Medulla oblongata (tissue), 1 donor: ENCODE data around the gene ACSS3.
A peak's percentile ranks its signal among the peaks of the same experiment; 100 is the strongest.

Source experiments
- DNase-seq: peaks from one replicate; pipeline ENCODE4 v3.0.0-alpha.2; 2015; ENCODE audit errors: extremely low spot score

ACSS3 gene

DNA sequence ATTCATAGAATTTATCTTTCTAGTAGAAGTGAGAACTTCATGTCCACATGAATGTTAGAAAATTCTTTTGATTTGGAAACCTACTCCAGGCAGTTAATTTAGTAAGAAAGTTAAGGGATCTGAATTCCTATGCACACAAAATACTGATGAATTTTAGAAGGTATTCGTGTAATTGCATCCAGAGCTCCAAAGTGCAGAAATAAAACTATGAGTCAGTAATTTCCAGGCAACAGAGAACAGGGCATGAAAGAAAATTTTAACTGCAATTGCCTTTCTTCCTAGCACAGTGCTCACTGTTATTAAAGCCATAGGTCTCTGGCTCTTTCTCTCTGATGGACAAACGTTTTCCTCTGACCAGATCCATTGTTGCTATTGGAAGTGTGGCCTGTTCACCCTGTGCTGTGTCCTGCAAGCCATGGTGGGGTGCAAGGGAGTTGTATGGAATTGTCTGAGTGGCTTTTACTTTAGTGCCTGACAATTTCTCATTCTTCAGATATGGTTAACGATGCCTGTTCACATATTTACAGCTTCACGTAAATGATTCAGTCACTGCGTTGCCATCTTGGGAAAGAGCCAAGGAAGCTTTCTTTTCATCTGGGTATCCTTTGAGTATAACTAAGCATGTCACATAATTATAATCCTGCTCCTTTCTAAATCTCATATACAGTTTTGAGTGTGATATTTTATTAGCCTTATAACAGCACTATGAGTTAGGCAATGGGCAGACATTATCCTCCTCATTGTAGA lies 145.1 kb downstream of the ACSS3 start:
- DNase-seq, result no peak

DNA sequence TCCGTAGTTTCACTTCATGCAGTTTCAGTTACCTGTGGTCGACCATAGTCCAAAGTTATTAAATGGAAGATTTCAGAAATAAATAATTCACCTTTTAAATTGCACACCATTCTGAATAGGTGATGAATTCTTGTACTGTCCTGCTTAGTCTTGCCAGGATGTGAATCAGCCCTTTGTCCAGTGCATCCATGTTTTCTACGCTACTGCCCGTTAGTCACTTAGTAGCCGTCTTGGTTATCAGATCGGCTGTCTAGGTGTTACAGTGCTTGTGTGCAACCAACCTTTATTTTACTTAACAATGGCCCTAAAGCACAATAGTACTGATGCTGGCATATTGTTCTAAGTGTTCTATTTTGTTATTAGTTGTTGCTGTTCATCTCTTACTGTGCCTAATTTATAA lies 146.7 kb downstream of the ACSS3 start:
- DNase-seq, result no peak

DNA sequence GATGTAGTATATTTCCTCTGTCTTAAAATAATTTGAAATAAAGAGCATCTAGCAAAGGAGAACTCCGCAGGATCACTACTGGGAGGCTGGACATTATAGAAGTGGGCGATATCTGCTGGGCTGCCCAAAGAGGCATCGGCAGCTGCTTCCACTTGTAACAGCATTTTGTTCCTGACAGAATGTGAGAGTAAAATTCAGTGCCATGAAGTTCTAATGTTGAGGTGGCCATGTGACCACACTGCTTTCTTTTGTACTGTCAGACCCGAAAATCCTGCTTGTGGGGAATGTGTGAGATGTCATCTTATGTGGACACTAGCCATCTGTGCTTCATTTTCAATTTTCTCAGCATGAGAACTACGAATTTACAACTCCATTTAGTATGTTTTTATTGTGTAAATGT lies 151.9 kb downstream of the ACSS3 start:
- DNase-seq, result no peak

DNA sequence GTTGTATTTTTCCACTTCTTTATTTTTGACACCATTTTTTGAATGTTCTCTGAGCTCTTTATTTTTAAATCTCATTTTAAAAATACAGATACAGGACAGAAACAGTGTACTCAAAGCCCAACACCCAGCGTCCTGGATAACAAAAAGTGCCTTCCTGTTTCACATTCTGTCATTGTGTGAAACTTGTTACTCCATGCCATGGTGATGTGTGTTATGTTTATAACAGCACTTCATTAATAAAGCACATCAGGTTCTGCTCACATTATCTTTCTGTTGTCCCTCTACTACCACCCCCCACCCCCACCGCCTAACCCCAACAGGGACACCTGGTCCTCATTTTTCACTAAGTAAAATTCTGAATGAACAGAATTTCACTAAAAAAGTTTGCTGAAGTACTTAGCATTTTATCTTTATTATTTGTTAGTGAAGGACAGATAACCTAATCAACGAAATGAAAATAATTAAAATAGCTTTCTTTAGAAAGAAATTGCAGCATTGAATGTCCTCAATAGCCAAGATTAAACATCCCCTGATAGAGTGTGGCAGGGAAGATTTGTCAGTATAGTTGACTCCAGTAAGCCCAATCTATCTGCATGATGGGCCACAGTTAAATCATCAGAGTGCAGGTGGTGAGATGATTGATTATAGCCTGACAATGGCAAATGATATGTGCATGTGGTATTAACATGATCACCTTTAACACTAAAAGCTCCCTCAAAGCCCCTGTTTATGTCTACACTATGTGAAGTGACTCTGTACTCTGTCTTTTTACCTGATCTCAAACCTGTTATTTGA lies 153.9 kb downstream of the ACSS3 start:
- no peak for DNase-seq

DNA sequence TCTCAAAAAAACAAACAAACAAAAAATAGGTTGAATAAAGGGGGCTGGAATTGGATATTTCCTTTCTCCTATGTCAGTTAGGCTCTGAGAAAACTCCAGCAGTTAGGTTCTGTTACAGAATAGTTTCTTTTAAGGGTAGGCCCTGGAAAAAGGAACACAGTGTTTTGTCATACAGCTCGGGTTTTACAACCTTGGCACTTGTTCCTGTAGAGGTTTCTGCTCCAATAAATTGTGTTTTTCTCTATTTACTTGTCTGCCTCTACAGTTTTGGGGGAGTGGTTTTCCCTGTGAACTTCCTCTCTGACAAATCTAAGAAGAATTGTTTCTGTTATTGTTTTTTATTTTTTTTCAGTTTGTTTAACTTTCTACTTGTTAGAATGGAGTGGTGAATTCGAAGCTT lies 167.6 kb downstream of the ACSS3 start:
- peak; percentile 46 for DNase-seq

DNA sequence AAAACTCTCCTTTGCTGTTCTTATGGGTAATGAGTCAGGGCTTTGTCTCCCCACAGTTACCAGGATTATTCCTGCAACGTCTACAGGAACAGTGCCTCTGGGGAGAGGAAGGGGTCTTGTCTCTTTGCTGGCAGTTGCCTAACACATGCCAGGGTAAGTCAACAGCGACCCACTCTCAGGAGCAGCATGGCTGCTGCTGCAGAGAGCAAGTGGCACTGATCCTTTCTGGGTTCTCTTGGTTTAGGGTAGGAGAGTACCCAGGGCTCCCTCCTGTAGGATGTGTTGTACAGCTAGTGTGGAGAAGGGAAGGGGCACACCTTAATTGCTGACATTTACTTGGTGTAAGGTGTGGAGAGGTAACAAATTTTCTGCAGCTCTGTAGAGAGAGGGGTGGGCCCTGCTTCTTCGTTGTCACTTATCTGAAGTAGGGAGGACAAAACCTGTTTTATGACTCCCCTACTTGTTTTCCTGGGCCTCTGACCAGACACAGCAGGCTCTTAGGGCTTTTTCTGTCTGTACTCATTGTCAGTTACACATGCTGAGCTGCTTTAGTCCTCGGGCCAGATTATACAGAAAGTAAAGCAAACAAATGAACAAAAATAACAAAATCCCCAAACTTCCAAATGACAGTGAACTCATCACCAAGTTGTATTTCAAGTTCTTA lies 168.2 kb downstream of the ACSS3 start:
- DNase-seq, result peak; percentile 22

DNA sequence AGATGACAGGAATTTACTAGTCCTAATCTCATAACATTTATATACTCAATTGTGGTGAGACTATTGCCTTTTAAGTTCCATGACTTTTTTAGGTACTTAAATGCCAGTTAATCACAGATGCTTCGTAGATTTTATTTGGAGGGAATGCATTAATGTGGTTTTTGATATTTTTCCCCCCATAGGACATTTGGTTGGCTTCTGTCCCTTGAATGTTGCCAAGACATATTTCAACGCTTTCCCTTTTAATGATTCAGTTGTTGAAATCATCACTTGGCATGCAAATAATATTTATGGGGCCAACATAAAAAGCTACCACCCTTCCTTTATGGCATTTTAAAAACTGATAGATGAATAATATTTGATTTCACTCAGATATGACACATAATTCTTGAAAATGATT lies 172.1 kb downstream of the ACSS3 start:
- no peak for DNase-seq

DNA sequence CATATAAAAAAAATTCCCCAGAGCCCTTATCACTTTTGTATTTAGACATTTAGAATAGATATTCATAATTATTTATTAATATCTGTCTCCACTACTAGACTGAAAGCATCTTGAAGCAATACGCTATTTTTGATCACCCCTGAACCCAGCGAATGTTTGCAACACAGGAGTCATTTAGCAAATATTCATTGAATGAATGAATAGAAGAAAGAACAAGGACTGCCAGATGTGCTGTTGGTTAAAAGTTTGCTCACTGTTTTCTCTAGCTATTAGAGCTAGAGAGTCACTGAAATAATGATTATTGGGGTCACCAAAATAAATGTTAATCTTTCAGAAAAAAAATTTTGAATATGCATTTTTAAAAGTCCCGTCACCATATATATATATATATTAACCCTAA lies 174.3 kb downstream of the ACSS3 start:
- no peak for DNase-seq

DNA sequence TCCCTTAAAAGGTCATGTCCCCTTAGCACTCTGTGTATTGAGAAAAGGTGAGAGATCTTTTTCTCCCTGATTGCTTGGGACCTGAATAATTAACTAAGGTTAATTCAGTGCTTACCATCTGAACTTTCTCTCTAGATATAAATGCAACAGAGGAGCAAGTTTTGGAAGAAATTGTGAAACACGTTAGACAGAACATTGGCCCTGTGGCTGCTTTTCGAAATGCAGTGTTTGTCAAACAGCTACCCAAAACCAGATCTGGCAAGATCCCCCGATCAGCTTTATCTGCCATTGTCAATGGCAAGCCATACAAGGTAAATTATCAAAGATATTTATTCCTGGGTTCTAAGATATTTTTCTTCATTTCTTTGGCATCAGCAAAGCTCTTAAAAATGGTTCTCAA lies 175.5 kb downstream of the ACSS3 start:
- DNase-seq, result no peak

DNA sequence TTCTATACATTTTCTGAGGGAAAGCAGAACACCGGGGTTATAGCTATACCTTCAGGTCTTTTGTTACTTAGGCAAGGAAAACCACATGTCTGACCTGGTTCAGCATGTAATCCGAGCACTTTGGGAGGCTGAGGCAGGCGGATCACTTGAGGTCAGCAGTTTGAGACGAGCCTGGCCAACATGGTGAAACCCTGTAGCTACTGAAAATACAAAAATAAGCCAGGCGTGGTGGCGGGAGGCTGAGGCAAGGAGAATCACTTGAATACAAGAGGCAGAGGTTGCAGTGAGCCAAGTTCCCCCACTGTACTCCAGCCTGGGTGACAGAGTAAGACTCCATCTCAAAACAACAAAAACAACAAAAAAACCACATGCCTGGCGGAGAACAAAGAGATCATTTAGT lies 177.6 kb downstream of the ACSS3 start:
- DNase-seq, result no peak

DNA sequence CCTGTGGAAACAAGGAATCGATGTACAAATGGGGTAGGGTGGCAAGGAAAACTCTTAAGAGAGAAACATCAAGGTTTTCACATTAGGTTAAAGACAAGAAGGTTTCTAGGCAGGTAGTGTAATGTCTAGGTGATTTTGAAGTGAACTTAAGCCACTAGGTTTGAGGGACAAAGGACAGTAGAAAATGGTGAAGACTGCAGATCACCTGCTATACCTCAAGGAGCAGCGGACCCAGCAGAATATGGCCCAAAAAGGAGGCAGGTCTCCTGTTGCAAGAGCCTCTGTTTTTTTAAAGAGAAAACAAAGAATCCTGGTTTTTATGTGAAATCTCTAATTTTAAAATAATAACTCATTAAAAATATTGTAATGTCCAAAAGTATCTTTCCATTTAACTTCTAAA lies 178.1 kb downstream of the ACSS3 start:
- DNase-seq, result no peak

DNA sequence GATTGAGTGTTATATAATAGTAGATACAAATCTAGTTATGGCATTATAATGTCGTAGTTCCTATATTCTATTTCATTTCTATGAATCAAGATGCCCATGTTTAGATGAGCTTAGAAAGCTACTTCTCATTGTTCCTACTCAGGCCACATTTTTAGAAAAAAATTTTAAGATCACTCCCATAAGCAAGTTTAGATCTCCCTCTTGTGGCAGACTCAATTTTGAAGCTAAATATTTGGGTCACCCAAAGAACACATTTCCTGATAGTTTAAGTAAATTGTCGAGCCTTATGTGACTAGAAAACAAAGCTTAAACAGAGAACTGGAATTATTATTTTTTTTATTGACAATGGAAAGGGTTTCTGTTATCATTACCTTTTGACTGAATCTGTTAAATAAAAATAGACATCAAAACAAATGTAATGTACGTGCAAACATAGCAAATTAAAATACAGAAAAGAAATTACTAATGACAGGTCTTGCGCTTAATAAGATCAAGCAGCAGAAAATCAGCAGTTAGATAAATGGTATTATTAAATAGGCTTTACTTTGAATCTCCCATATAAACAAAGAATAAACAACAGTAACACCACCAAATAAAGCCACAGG lies 180.2 kb downstream of the ACSS3 start:
- peak; percentile 72 for DNase-seq

DNA sequence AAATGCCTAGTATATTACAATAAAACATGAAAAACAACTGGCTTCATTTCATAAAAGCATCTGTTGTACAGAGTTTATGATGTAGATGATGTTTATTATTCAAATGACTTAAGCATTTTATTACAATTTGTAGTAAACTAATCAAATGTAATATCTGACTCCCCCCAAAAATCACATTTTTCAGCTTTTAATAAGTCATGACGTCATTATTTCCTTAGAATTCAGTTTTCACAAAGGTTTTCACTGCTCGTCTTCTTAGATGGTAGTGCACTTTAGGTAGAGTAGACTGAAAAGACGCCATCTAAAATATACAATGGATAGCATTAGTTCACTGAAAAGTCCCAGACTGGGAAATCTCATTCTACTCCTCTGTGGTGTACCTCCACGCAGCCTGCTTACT lies 181.5 kb downstream of the ACSS3 start:
- no peak for DNase-seq

DNA sequence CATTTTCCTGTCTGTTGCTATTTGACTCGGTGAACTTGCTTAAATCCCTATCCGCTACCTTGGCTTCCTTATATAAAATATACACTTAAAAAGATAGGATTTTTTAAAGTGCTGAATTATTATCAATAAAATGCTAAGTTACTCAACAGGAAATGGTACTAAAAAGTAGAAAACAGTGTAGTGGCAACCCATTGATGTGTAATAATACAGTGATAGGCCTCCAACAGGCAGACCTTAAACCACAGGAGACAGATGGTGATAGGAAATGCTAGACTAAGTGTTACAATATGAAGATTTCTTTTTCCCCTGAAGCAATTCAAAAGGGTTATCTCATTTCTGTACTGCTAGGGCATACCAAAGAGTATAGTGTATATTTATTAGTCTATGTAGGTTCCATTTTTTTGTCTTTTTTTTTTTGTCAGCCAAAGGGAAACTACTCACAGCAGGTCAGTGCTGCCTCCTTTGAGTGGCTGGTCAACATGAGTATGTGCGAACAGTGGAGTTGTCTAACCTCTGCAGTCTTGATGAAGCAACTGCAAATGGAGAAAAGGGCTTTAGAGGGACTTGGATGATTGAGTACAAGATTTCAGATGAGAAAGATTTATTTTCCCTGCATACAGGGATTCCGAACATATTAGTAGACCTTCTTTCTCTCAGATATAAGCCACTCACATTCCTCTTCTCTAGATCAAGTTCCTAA lies 183.8 kb downstream of the ACSS3 start:
- no peak for DNase-seq

DNA sequence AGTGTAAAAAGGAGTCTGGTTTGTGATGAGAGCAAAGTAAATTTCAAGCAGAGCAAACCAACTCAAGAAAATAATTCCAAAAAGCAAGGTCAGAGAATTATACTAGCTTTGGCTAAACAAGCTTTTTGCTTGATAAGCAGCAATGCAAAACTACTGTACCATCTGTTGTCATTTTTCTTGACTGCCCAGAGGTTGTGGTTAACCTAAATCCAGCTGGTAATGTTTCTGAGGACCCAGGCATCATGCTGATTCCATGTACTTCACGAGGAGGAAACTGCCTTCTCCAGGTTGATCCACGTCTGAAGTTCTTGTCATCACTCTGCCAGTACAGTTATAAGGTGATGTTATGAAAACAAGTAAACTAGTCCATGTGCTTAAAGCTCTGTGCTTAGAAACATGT lies 185.2 kb downstream of the ACSS3 start:
- DNase-seq, result no peak

DNA sequence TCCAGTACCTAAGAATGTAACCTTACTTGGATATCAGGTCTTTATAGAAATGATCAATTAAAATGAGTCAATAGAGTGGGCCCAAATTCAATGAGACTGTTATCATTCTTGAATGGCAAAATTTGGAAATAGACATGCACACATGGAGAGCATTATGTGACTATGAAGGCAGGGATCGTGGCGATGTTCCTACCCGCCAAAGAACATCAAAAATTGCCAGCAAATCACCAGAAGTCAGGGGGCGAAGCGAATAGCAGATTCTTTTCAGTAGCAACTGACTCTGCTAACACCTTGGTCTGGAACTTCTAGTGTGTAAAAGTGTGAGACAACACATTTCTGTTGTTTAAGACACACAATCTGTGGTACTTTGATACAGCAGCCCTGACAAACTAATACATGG lies 192.5 kb downstream of the ACSS3 start:
- DNase-seq, result no peak

DNA sequence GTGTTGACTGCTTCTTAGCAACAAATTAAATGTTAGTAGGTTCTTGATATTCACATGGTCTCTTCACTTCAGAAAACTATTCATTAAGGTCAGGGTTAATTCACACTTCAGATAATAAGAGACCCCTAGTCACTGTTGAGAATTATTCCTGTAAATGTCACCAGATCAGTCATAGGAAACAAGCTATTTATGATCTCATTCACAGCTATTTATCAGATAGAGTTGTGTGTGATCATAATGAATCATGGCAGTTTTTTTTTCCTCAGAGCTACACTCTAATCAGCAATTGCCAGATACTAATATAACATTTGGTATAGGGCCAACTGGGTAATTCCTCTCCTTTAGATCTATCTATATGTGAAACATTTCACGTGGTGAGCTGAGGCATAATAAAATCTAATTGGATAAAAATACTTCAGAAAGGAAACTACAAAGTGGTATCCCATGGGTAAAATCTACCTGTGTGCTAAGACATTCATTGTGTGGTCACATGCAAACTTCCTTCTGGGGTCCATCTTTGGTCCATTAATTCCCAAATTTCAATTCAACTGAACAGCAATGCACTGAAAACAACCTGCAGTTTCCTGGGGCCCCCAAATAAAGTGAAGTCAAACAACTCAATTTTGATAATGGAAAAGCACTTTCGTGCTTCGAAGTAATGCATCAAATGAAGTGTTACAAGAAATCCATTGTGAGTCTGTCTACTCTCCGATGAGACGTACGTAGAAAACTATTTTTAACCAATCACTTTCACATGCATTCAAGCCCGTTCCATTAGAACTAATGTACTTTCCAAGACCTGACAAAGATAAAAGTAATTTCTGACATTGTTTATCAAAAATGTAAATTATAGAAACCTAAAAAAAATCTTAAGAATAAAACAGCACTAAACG lies 197.0 kb downstream of the ACSS3 start:
- DNase-seq, result no peak

DNA sequence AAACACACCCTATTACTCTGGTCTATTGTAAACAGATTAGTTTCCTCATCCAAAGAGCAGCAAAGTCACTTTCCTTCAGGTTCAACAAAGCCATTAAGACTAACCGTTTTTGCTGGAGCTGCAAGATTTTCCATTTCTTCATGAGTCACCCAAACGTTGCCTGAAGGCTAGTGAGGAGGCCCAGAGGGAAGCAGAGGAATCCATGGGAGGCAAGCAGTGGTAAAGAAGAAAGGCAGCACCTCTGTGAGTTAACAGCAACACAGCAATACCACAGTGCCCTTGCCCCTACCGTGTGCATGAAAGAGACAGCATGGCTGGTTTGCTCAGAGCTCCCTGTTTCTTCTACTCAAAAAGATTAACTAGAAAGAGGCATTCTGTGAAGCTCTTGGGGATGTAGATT lies 206.3 kb downstream of the ACSS3 start:
- DNase-seq, result no peak

DNA sequence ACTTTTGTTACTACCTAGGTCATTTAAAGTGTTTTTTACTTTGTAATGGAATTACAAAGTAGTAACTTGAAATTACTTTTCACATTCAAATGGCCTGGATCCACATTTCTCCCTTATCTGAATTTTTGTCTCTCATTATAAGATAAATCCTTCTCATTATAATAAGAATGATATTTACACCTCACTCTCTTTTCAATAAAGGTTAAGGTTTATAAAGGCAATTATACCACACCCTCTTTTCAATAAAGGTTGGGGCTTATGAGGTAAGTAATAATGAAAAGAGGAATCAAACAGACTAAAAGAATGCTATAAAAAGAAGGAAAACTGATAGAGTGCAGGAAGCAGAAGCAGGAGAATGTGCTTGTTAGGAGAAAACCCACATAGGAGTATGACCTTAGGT lies 210.8 kb downstream of the ACSS3 start:
- no peak for DNase-seq

DNA sequence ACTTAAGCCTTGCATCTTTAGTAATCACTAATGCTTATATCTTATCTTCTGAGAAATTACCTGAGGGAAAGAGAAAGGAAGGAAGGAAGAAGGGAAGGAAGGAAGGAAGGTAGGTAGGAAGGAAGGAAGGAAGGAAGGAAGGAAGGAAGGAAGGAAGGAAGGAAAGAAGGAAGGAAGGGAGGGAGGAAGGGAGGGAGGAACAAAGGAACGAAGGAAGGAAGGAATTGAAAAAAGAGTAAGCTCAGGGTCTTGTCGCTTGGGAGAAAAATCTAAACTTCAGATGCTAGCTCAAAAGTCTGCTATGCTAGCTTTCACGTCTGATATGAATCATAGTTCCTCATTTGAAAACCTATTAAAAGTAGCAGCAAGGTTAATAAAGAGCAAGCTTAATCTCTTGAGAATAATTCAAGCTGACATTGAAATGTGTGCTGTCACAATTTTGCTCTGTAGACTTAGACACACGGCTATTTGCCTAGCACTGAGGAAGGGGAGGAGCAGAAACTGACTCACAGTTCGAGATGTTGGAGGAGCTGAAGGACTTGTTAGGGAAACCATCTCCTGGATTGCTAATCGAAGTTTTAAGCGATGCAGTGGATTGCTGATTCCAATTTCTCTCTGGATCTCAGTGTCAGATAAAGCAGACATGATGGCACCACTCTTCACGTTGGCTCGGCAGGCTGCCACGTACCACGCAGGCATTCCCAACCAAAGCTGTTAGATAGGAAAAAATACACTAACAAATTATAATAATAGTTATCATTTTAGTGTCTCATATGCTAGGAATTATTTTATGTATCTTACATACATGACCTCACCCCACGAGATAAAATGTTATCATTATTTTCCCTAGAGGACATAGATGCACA lies 216.7 kb downstream of the ACSS3 start:
- DNase-seq, result peak; percentile 18
